Endothelial cell of umbilical vein (primary cell): Measurements from ENCODE around the gene CAMTA1.

ENCODE experiments used
- EZH2 ChIP-seq: IDR thresholded peaks from 2 replicates; pipeline ENCODE4 v1.6.1; 2012; ENCODE audit warnings: borderline replicate concordance, low read depth, mild to moderate bottlenecking, moderate library complexity, low read length, inconsistent platforms; ENCODE audit not compliant: severe bottlenecking
- FOS ChIP-seq: IDR thresholded peaks from 2 replicates; pipeline ENCODE4 v1.6.1; 2011; ENCODE audit warnings: mild to moderate bottlenecking, low read length, moderate library complexity, borderline replicate concordance; ENCODE audit not compliant: insufficient read depth
- MAX ChIP-seq: IDR thresholded peaks from 2 replicates; pipeline ENCODE4 v1.6.1; 2011; ENCODE audit not compliant: insufficient read depth, insufficient read length
- MYC ChIP-seq: IDR thresholded peaks from one replicate; pipeline ENCODE4 v1.6.1; 2011; ENCODE audit warnings: mild to moderate bottlenecking, low read depth, low read length
- POLR2A ChIP-seq: IDR thresholded peaks from 2 replicates; pipeline ENCODE4 v1.6.1; 2012; ENCODE audit warnings: low read depth, mild to moderate bottlenecking, control low read depth, low read length
- POLR2AphosphoS5 ChIP-seq: IDR thresholded peaks from 2 replicates; pipeline ENCODE4 v1.6.1; 2012; ENCODE audit warnings: low read depth, mild to moderate bottlenecking, control low read depth, low read length, moderate library complexity; ENCODE audit not compliant: insufficient read depth
- TF ChIP-seq, protein P1 (sequence below), 2 donors: IDR thresholded peaks; 1 replicate in 1 of 2; 2 replicates in 1 of 2; pipeline ENCODE4 v1.5.1; 2011; ENCODE audit warnings: low read length in 2 of 2, mild to moderate bottlenecking in 2 of 2, moderate library complexity in 2 of 2, control low read depth in 1 of 2, inconsistent platforms in 1 of 2, low read depth in 1 of 2; ENCODE audit not compliant: insufficient read depth in 1 of 2; ENCODE audit errors: extremely low read depth in 1 of 2

DNA sequence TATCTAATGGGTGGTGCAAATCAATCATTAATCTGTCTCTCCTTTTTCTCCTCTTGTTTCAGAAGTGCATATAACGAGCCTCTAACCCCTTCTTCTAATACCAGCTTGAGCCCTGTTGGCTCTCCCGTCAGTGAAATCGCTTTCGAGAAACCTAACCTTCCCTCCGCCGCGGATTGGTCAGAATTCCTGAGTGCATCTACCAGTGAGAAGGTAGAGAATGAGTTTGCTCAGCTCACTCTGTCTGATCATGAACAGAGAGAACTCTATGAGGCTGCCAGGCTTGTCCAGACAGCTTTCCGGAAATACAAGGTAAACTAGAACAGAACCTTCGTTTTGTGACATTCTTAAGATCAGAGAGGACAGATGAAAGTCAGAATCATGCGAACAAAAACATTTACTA is 960.5 kb downstream of the CAMTA1 start:
- TF ChIP-seq, protein P1, sequence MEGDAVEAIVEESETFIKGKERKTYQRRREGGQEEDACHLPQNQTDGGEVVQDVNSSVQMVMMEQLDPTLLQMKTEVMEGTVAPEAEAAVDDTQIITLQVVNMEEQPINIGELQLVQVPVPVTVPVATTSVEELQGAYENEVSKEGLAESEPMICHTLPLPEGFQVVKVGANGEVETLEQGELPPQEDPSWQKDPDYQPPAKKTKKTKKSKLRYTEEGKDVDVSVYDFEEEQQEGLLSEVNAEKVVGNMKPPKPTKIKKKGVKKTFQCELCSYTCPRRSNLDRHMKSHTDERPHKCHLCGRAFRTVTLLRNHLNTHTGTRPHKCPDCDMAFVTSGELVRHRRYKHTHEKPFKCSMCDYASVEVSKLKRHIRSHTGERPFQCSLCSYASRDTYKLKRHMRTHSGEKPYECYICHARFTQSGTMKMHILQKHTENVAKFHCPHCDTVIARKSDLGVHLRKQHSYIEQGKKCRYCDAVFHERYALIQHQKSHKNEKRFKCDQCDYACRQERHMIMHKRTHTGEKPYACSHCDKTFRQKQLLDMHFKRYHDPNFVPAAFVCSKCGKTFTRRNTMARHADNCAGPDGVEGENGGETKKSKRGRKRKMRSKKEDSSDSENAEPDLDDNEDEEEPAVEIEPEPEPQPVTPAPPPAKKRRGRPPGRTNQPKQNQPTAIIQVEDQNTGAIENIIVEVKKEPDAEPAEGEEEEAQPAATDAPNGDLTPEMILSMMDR (IDR thresholded peaks at IDR 0.05; ENCODE audit: extremely low read depth in 1 of 2, insufficient read depth in 1 of 2, low read depth in 1 of 2, low read length in 2 of 2) = no peak
- no peak for TF ChIP-seq EZH2
- no peak for TF ChIP-seq POLR2AphosphoS5
- no peak for TF ChIP-seq POLR2A
- TF ChIP-seq MAX = no peak
- TF ChIP-seq MYC = no peak
- TF ChIP-seq FOS = no peak
